ENCODE results near the gene MPG. TPM values are rescaled to one million over a fixed set of nuclear protein-coding genes. Genes with fewer than 3 reads are reported as not detected.

Gene MPG
- total RNA-seq, 1 experiment from 2014 or later, result 32.6 TPM

- no peak overlapping the region for H2AFZ ChIP-seq (ENCODE audit: low read depth, low read length, poor library complexity, severe bottlenecking)
- no peaks in the 10 kb centered on the region for H3K4me1 ChIP-seq (ENCODE audit: control insufficient read depth in 1 of 2, insufficient read depth in 2 of 2, low read length in 2 of 2)
- TF ChIP-seq POLR2AphosphoS5 (IDR thresholded peaks at IDR 0.05; ENCODE audit: low read depth, low read length) (no peak), ZBTB33 (IDR thresholded peaks at IDR 0.05; ENCODE audit: extremely low read depth, insufficient replicate concordance, low read length) (no peak)
- H3K27ac ChIP-seq (ENCODE audit: low read depth, low read length), result no peak overlapping the region
- no peak overlapping the region for H3K4me2 ChIP-seq (ENCODE audit: low read length)
- ATAC-seq (no peak), DNase-seq (ENCODE audit: low read depth, low spot score) (no peak)
- no peaks in the 10 kb centered on the region for H3K79me2 ChIP-seq (ENCODE audit: insufficient read depth, low read length)
- no peaks in the 10 kb centered on the region for H3K9me2 ChIP-seq (ENCODE audit: insufficient read depth)
- H3K9me3 ChIP-seq (ENCODE audit: control insufficient read depth in 1 of 2, insufficient read depth in 1 of 2, low read depth in 1 of 2, low read length in 2 of 2), result no peaks in the 10 kb centered on the region
- ChIA-PET POLR2A (no interaction called here), RAD21 (ENCODE audit: low non-redundant PET in 1 of 2, low total read pairs in 2 of 2, uncharacterized antibody in 2 of 2, unreplicated experiment in 2 of 2) (no interaction called here), CTCF (no interaction called here)
- BruUV-seq (replicated peaks), result no TSS peak
- H4K20me1 ChIP-seq (ENCODE audit: insufficient read depth), result no peaks in the 10 kb centered on the region
- H3K27me3 ChIP-seq (ENCODE audit: insufficient read depth, low read length), result no peaks in the 10 kb centered on the region
- no peak overlapping the region for H3K4me3 ChIP-seq (replicated peaks in 1 of 2; ENCODE audit: low read depth in 1 of 2, low read length in 2 of 2)
- intact Hi-C loops (cut with micrococcal nuclease), result no loop called here
- H3K36me3 ChIP-seq (ENCODE audit: control insufficient read depth in 1 of 2, insufficient read depth in 2 of 2, low read length in 2 of 2), result no peaks in the 10 kb centered on the region; a peak in 1 of 4 replicates
- H3K9ac ChIP-seq (ENCODE audit: low read length), result no peak overlapping the region
Observed at GRCh38 chr16:59440-60059, 18.5 kb upstream of the MPG start.

- no peak overlapping the region for H2AFZ ChIP-seq (ENCODE audit: low read depth, low read length, poor library complexity, severe bottlenecking)
- no peak overlapping the region for H3K4me2 ChIP-seq (ENCODE audit: low read length)
- DNase-seq (ENCODE audit: low read depth, low spot score) (no peak), ATAC-seq (no peak)
- no peaks in the 10 kb centered on the region; a peak in 1 of 4 replicates for H3K36me3 ChIP-seq (ENCODE audit: control insufficient read depth in 1 of 2, insufficient read depth in 2 of 2, low read length in 2 of 2)
- no peak overlapping the region for H3K27ac ChIP-seq (ENCODE audit: low read depth, low read length)
- ChIA-PET RAD21 (ENCODE audit: low non-redundant PET in 1 of 2, low total read pairs in 2 of 2, uncharacterized antibody in 2 of 2, unreplicated experiment in 2 of 2) (no interaction called here), POLR2A (no interaction called here), CTCF (no interaction called here)
- BruUV-seq (replicated peaks), result no TSS peak
- H3K9ac ChIP-seq (ENCODE audit: low read length), result no peak overlapping the region
- no peak for TF ChIP-seq SP1 (IDR thresholded peaks at IDR 0.05; ENCODE audit: low read depth)
- no peak for TF ChIP-seq ELF1 (IDR thresholded peaks at IDR 0.05; ENCODE audit: borderline replicate concordance, low read depth)
- no peak for TF ChIP-seq SIN3A (IDR thresholded peaks at IDR 0.05; ENCODE audit: low read depth)
- H4K20me1 ChIP-seq (ENCODE audit: insufficient read depth), result no peaks in the 10 kb centered on the region
- no peaks in the 10 kb centered on the region for H3K27me3 ChIP-seq (ENCODE audit: insufficient read depth, low read length)
- H3K9me3 ChIP-seq (ENCODE audit: control insufficient read depth in 1 of 2, insufficient read depth in 1 of 2, low read depth in 1 of 2, low read length in 2 of 2), result no peaks in the 10 kb centered on the region
- no peak overlapping the region for H3K4me3 ChIP-seq (replicated peaks in 1 of 2; ENCODE audit: low read depth in 1 of 2, low read length in 2 of 2)
- intact Hi-C loops (cut with micrococcal nuclease), result no loop called here
- no peaks in the 10 kb centered on the region for H3K4me1 ChIP-seq (ENCODE audit: control insufficient read depth in 1 of 2, insufficient read depth in 2 of 2, low read length in 2 of 2)
- no peaks in the 10 kb centered on the region for H3K79me2 ChIP-seq (ENCODE audit: insufficient read depth, low read length)
- H3K9me2 ChIP-seq (ENCODE audit: insufficient read depth), result no peaks in the 10 kb centered on the region
Observed at GRCh38 chr16:60166-60565, 17.9 kb upstream of the MPG start.
